K562 (cell line): ENCODE results near the gene GNAZ. TPM values are rescaled to one million over a fixed set of nuclear protein-coding genes. Genes with fewer than 3 reads are reported as not detected.

Source experiments
- DNMT1 ChIP-seq: fragments of 450-650 bp; IDR thresholded peaks from 2 replicates; pipeline ENCODE4 v1.6.1; 2016; ENCODE audit warnings: antibody characterized with exemption, mild to moderate bottlenecking
- ETS1 ChIP-seq: conservative IDR thresholded peaks from 2 replicates; pipeline ENCODE4 v1.6.1; 2011; ENCODE audit warnings: low read depth, mild to moderate bottlenecking, low read length; ENCODE audit not compliant: control insufficient read depth
- MCM3 ChIP-seq: fragments of 450-650 bp; IDR thresholded peaks from 2 replicates; pipeline ENCODE4 v1.6.1; 2016
- MCM7 ChIP-seq, 2 experiments: fragments of 450-650 bp; IDR thresholded peaks; 2 replicates each; pipeline ENCODE4 v1.6.1; 2016 to 2018
- MGA ChIP-seq: fragments of 450-650 bp; IDR thresholded peaks from 2 replicates; pipeline ENCODE4 v1.6.1; 2016; ENCODE audit warnings: mild to moderate bottlenecking, moderate library complexity
- MXD1 ChIP-seq: fragments of 250-450 bp; sonication (Bioruptor Pico); IDR thresholded peaks from 2 replicates; pipeline ENCODE4 v1.8.0; 2021; ENCODE audit warnings: borderline replicate concordance, mild to moderate bottlenecking, moderate library complexity; ENCODE audit not compliant: poor library complexity, severe bottlenecking
- SIX5 ChIP-seq, 2 experiments: IDR thresholded peaks; 2 replicates each; pipeline ENCODE4 v1.6.1; 2011; ENCODE audit warnings: low read length in 2 of 2, borderline replicate concordance in 1 of 2, low read depth in 1 of 2, mild to moderate bottlenecking in 1 of 2, moderate library complexity in 1 of 2; ENCODE audit not compliant: insufficient read depth in 1 of 2
- ZNF518B ChIP-seq: fragments of 250-450 bp; sonication (Bioruptor Pico); IDR thresholded peaks from 2 replicates; pipeline ENCODE4 v1.5.0; 2021; ENCODE audit warnings: mild to moderate bottlenecking, moderate library complexity
- polyA plus RNA-seq, 8 experiments: library from polyadenylated mRNA; depleted of rRNA in 4 of 8; stranded (reverse) in 5 of 8; unstranded in 3 of 8; fragments of >200 nt; fragmentation: Nextera tagmentation in 2 of 8; fragmentation: Illumina TruSeq in 1 of 8; extraction: Ambion mirVana in 2 of 8; extraction: Trizol in 1 of 8; gene quantifications; 2 replicates each; pipeline versions ENCODE4 v1.2.1 to v1.2.3, GENCODE V29; 2011 to 2014; ENCODE audit warnings: inconsistent platforms in 1 of 8, missing spikeins in 1 of 8
- total RNA-seq, 7 experiments: library from RNA; depleted of rRNA in 6 of 7; stranded (reverse); fragments of >200 nt in 6 of 7; fragmentation: Illumina TruSeq in 2 of 7; extraction: Trizol in 2 of 7; gene quantifications; 2 replicates each; pipeline versions ENCODE4 v1.2.1 to v1.2.3, GENCODE V29; 2011 to 2021; ENCODE audit warnings: low replicate concordance in 1 of 7

GNAZ gene
- total and polyA plus RNA-seq, 9 of the 15 experiments (the other 6 are each of a cell fraction or from before 2014, with no cell fraction given) = 0.04 to 0.22 (median 0.13) TPM; not detected in 3

DNA sequence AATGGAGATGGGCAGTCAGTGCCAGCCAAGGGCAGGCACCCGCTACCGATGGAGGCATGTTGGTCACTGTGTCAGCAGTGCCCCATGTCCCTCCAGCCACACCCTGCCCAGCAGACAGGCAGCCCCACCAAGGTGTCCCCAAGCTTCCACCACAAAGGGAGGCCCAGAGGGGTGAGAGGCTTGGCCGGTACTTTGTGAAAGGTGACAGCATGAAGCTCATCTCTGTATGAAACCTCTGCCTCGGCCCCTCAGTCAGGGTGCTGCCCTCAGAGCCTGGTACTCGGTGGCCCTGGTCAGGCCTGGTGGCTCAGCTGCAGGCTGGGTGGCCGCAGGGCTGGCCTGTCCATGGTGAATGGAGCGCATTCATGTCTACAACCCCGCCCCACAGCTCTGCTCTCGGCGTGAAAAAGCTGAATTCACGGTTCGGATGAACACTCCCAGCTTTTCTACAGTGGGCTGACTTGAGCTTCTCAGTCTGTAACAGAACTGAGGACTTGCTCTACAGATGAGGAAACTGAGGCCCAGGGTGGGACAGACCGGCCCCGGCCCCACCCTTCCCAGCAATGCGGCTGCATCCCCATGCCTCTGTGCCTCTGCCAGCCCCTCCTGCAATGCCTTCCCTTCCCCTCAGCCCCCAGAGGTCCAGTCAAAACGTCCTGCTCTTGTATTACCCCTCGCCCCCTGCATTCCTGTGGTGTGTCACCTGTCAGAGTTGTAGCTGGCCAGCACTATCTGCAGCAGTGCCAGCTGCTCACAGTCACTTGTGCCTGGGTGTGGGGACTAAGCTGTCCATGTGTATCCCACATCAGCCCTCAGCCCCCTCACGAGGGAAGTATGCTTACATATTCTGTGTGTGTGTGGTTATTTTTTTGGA, 43.8 kb downstream of the GNAZ start (continued):
- no peak for TF ChIP-seq MXD1 (CRISPR knock-in tag)
- TF ChIP-seq MGA = no peak
- TF ChIP-seq MCM7 (IDR thresholded peaks at IDR 0.05) = 0 out of 4 replicates have a peak, but pooled peaks of 1 of the 2 experiments have one; percentile 49
- no peak for TF ChIP-seq DNMT1
- 0 out of 2 replicates have a peak, but pooled peaks have one; percentile 6 for TF ChIP-seq MCM3
- TF ChIP-seq ETS1 = peak; percentile 53; the same call in 1 of the 2 replicates
- 0 out of 4 replicates have a peak, but pooled peaks of 1 of the 2 experiments have one; percentile 1 for TF ChIP-seq SIX5 (IDR thresholded peaks at IDR 0.05; ENCODE audit: borderline replicate concordance in 1 of 2, insufficient read depth in 1 of 2, low read depth in 1 of 2, low read length in 2 of 2)
- no peak for TF ChIP-seq ZNF518B (CRISPR knock-in tag)
